Dedifferentiated amniotic fluid mesenchymal stem cell (primary cell): ENCODE data around the gene HHIP.
A peak's percentile ranks its signal among the peaks of the same experiment; 100 is the strongest.

Source experiments
- DNase-seq: peaks from one replicate; pipeline ENCODE4 v3.0.0-alpha.2; 2016; ENCODE audit errors: extremely low spot score

HHIP gene, protein sequence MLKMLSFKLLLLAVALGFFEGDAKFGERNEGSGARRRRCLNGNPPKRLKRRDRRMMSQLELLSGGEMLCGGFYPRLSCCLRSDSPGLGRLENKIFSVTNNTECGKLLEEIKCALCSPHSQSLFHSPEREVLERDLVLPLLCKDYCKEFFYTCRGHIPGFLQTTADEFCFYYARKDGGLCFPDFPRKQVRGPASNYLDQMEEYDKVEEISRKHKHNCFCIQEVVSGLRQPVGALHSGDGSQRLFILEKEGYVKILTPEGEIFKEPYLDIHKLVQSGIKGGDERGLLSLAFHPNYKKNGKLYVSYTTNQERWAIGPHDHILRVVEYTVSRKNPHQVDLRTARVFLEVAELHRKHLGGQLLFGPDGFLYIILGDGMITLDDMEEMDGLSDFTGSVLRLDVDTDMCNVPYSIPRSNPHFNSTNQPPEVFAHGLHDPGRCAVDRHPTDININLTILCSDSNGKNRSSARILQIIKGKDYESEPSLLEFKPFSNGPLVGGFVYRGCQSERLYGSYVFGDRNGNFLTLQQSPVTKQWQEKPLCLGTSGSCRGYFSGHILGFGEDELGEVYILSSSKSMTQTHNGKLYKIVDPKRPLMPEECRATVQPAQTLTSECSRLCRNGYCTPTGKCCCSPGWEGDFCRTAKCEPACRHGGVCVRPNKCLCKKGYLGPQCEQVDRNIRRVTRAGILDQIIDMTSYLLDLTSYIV

GRCh38 chr4:144645631-144646522 is at the start of gene HHIP:
Gene HHIP (plus strand): TSS chr4:144646156. CDS start chr4:144646676, 520 bp downstream.
- peak; percentile 26 for DNase-seq

DNA sequence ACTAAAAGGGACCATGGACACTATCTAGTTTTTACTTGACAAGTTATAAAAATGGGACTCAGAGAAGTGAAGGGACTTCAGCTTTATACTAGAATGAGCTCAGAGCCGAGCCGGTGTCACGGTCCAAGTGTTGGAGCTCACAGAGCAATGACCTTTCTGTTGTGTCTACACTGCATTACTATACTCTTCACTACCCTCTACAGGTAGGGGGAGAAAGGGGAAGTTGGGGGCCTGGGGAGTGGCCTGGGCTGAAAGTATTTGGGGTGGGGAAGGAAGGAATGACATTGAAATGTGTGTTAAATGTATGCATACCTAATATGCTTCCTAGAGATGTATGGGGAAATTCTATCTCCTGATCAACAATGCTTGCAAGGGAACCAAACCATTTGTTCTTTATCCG is 48.8 kb upstream of the HHIP start:
- DNase-seq: no peak

GRCh38 chr4:144599621-144600020 is 46.3 kb upstream of the HHIP start:
- DNase-seq: no peak

GRCh38 chr4:144611850-144612249 is 34.1 kb upstream of the HHIP start:
- DNase-seq: no peak

- DNase-seq: no peak
Observed at GRCh38 chr4:144614850-144615585, 30.9 kb upstream of the HHIP start.

GRCh38 chr4:144621681-144622080 is 24.3 kb upstream of the HHIP start:
- DNase-seq: no peak

- no peak for DNase-seq
Observed at GRCh38 chr4:144627663-144628076, 18.3 kb upstream of the HHIP start.

GRCh38 chr4:144633215-144633614 is 12.7 kb upstream of the HHIP start:
- no peak for DNase-seq

- DNase-seq: no peak
Observed at GRCh38 chr4:144634978-144635747, 10.8 kb upstream of the HHIP start.

- no peak for DNase-seq
Observed at GRCh38 chr4:144644368-144645101, 1.4 kb upstream of the HHIP start.

GRCh38 chr4:144645102-144645630 is 790 bp upstream of the HHIP start:
- DNase-seq: no peak

- DNase-seq: no peak
Observed at GRCh38 chr4:144646523-144647094, 653 bp downstream of the HHIP start.

- DNase-seq: no peak
Observed at GRCh38 chr4:144647095-144647561, 1.2 kb downstream of the HHIP start.

GRCh38 chr4:144647590-144647989 is 1.6 kb downstream of the HHIP start:
- no peak for DNase-seq

DNA sequence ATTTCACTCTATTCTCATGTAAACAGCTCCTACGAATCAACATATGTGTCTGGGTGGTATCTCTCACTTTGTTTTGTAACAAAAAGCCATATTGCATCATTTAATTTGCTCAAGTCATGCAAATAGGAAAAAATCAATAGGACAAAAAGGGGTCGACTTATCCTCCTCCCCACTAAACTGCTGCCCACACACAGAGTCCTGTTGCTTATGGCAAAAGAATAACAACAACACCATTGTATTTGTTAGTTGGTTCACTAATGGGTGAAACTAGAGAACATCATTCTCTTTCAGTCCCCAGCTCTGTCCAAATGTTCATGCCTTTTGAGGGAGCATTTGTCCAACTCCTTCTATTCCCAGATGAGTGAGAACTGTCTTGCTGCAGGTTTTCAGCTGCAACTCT is 2.1 kb downstream of the HHIP start:
- DNase-seq: no peak

GRCh38 chr4:144649646-144650045 is 3.7 kb downstream of the HHIP start:
- no peak for DNase-seq

DNA sequence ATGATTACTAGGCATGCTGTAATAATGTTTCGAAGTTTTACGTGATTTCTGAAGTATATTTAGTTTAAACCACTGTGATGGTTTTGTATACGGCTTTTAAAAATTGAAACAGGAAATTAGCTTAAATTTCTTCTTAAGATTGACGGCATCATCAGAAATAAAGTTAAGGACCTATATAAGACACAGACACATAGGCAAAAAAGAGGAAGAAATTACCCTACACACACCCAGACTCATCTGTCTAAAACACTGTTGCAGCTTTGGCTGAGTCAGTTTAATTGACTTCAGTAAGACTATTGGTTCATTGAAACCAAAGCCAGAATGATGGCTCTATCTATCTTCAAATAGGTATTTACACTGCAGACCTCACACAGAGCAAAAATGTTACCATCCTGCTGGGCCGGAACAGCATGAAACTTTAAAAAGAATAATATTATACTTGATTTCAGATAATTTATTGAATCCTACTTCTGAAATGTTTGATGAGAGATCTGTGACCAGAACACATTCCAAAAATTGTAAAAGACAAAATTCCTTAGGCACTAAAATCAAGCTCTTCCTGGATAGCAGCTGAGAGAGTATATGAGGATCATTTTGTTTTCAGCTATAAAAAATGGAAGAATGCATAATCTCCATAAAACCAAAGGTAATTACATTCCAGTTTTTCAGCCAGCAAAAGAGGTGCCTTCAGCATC is 4.5 kb downstream of the HHIP start:
- DNase-seq: no peak

- DNase-seq: no peak
Observed at GRCh38 chr4:144653781-144654545, 8.0 kb downstream of the HHIP start.
